Tibial nerve (tissue), 4 donors: ENCODE results near the gene OR4E1. TPM values are rescaled to one million over a fixed set of nuclear protein-coding genes. Genes with fewer than 3 reads are reported as not detected.

ENCODE experiments used
- DNase-seq, 2 donors: peaks; one replicate each; pipeline ENCODE4 v3.0.0-alpha.2; 2019; ENCODE audit warnings: low spot score in 2 of 2
- H3K27ac ChIP-seq, 4 donors: fragments of 200-600 bp; sonication (generic) in 3 of 4; one replicate each; pipeline ENCODE4 v1.5.1; 2017 to 2019; ENCODE audit warnings: mild to moderate bottlenecking in 1 of 4
- H3K27me3 ChIP-seq, 2 donors: fragments of 200-600 bp; sonication (generic) in 1 of 2; one replicate each; pipeline versions ENCODE4 v1.5.1 to v1.6.0; 2017 to 2019
- H3K36me3 ChIP-seq, 3 donors: fragments of 200-600 bp; sonication (generic); one replicate each; pipeline ENCODE4 v1.5.1; 2018 to 2019
- H3K4me1 ChIP-seq, 4 donors: fragments of 200-600 bp; sonication (generic) in 3 of 4; one replicate each; pipeline ENCODE4 v1.5.1; 2017 to 2019
- H3K4me3 ChIP-seq, 4 donors: fragments of 200-600 bp; sonication (generic) in 3 of 4; one replicate each; pipeline ENCODE4 v1.5.1; 2017 to 2019; ENCODE audit warnings: mild to moderate bottlenecking in 1 of 4, moderate library complexity in 1 of 4
- H3K9me3 ChIP-seq, 4 donors: fragments of 200-600 bp; sonication (generic) in 3 of 4; one replicate each; pipeline ENCODE4 v1.5.1; 2017 to 2019
- CTCF ChIP-seq, 5 experiments: fragments of 200-600 bp in 3 of 5; fragments of 450-650 bp in 2 of 5; sonication (generic) in 3 of 5; IDR thresholded peaks; one replicate each; pipeline ENCODE4 v1.5.1; 2016 to 2019; ENCODE audit warnings: antibody characterized with exemption in 5 of 5, mild to moderate bottlenecking in 3 of 5, moderate library complexity in 2 of 5
- EP300 ChIP-seq, 2 donors: sonication (generic); formaldehyde crosslinking; IDR thresholded peaks; one replicate each; pipeline ENCODE4 v1.6.1; 2017; ENCODE audit warnings: antibody characterized with exemption in 2 of 2, mild to moderate bottlenecking in 1 of 2
- POLR2A ChIP-seq, 2 donors: fragments of 450-650 bp; IDR thresholded peaks; one replicate each; pipeline ENCODE4 v1.6.1; 2017; ENCODE audit warnings: antibody characterized with exemption in 2 of 2, mild to moderate bottlenecking in 2 of 2, moderate library complexity in 2 of 2
- WGBS, 2 donors: methylation state at CpG; one replicate each; pipeline ENCODE4 v1.1.5; 2018; 5-methylcytosine and 5-hydroxymethylcytosine counted together
- total RNA-seq, 4 donors: library from RNA; depleted of rRNA; stranded (reverse); fragments of >200 nt; gene quantifications; one replicate each; pipeline ENCODE4 v1.1.0, GENCODE V29; 2016

OR4E1 gene
- total RNA-seq, 4 donors from 2014 or later = not detected

GRCh38 chr14:21694425-21694824 lies 20.8 kb upstream of the OR4E1 start:
- Histone ChIP-seq H3K9me3 (peaks cover 0 to 2% (median 0%) of the 10 kb centered on the region in 4 donors), H3K4me3 (no peak overlapping the region), H3K27me3 (no peaks in the 10 kb centered on the region), H3K4me1 (no peaks in the 10 kb centered on the region), H3K27ac (no peak overlapping the region), H3K36me3 (no peaks in the 10 kb centered on the region)
- DNase-seq = no peak
- TF ChIP-seq POLR2A (IDR thresholded peaks at IDR 0.05) (no peak), CTCF (IDR thresholded peaks at IDR 0.05) (no peak), EP300 (IDR thresholded peaks at IDR 0.05) (no peak)

- Histone ChIP-seq H3K36me3 (no peaks in the 10 kb centered on the region), H3K9me3 (peaks cover 0 to 10% (median 0%) of the 10 kb centered on the region in 4 donors), H3K27ac (no peak overlapping the region), H3K27me3 (no peaks in the 10 kb centered on the region), H3K4me1 (no peaks in the 10 kb centered on the region), H3K4me3 (no peak overlapping the region)
- no peak for TF ChIP-seq CTCF (IDR thresholded peaks at IDR 0.05)
- TF ChIP-seq POLR2A (IDR thresholded peaks at IDR 0.05) = no peak
- TF ChIP-seq EP300 (IDR thresholded peaks at IDR 0.05) = no peak
- DNase-seq = no peak
- WGBS, 2 donors = 56 to 59% methylated on average over 2 of the region's 2 CpGs
Observed at GRCh38 chr14:21686468-21686867, 12.8 kb upstream of the OR4E1 start.

- H3K27me3 ChIP-seq = no peaks in the 10 kb centered on the region
- peaks cover 0 to 12% (median 0%) of the 10 kb centered on the region in 4 donors for H3K9me3 ChIP-seq
- no peak overlapping the region for H3K4me3 ChIP-seq
- DNase-seq = no peak
- TF ChIP-seq CTCF (IDR thresholded peaks at IDR 0.05) (no peak), POLR2A (IDR thresholded peaks at IDR 0.05) (no peak), EP300 (IDR thresholded peaks at IDR 0.05) (no peak)
- no peaks in the 10 kb centered on the region for H3K4me1 ChIP-seq
- no peak overlapping the region for H3K27ac ChIP-seq
- WGBS, 2 donors = 83 to 93% methylated on average over 2 of the region's 2 CpGs
- no peaks in the 10 kb centered on the region for H3K36me3 ChIP-seq
Observed at GRCh38 chr14:21680072-21680471, 6.5 kb upstream of the OR4E1 start.

- Histone ChIP-seq H3K27me3 (no peaks in the 10 kb centered on the region), H3K4me1 (no peaks in the 10 kb centered on the region), H3K4me3 (no peak overlapping the region), H3K9me3 (peaks cover 0 to 13% (median 0%) of the 10 kb centered on the region in 4 donors), H3K27ac (no peak overlapping the region), H3K36me3 (no peaks in the 10 kb centered on the region)
- WGBS, 2 donors = 81 to 86% methylated on average over 4 of the region's 4 CpGs
- DNase-seq = no peak
- TF ChIP-seq CTCF (IDR thresholded peaks at IDR 0.05) (no peak), POLR2A (IDR thresholded peaks at IDR 0.05) (no peak), EP300 (IDR thresholded peaks at IDR 0.05) (no peak)
Observed at GRCh38 chr14:21675566-21675965, 1.9 kb upstream of the OR4E1 start.

GRCh38 chr14:21672116-21672515 lies 1.5 kb downstream of the OR4E1 start:
- Histone ChIP-seq H3K4me3 (no peak overlapping the region), H3K9me3 (peaks cover 0 to 13% (median 0%) of the 10 kb centered on the region in 4 donors), H3K27ac (no peak overlapping the region), H3K27me3 (no peaks in the 10 kb centered on the region), H3K36me3 (no peaks in the 10 kb centered on the region), H3K4me1 (no peaks in the 10 kb centered on the region)
- DNase-seq = no peak
- TF ChIP-seq EP300 (IDR thresholded peaks at IDR 0.05) = no peak
- no peak for TF ChIP-seq POLR2A (IDR thresholded peaks at IDR 0.05)
- no peak for TF ChIP-seq CTCF (IDR thresholded peaks at IDR 0.05)
- WGBS, 2 donors = 84 to 88% methylated on average over 1 of the region's 1 CpG
